HG02588 (cell line): ENCODE measurements around the gene LRRC38.
"Not testable (repeated sequence)": the region's sequence is repeated elsewhere in the genome, so short reads cannot be mapped to it uniquely, and the experiment has no call there.

Experiments used
- ATAC-seq: cut with Tn5 transposase; IDR thresholded peaks from one replicate; pipeline ENCODE4 v1.9.1; 2021; ENCODE audit warnings: mild to moderate bottlenecking, moderate library complexity; ENCODE audit not compliant: unreplicated experiment

The LRRC38 gene

DNA sequence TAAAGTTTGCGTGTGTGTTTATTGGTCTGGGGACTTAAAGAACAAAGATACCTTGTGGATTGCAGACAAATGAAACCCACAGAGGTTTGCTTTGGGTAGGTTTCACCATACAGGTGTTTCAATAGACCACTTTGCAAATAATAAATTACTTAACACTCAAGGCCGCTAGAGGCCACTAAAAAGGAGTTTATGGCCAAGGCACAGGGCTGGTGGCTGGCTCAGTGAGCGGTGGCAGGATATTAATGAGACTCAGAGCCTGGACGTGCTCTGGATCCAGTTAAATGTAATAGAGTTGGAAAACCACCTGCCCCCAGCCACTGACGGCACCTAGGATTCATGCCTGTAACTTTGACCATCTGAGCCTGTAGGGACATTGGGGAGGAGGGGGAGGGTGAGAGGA lies 44.5 kb downstream of the LRRC38 start:
- no peak for ATAC-seq

DNA sequence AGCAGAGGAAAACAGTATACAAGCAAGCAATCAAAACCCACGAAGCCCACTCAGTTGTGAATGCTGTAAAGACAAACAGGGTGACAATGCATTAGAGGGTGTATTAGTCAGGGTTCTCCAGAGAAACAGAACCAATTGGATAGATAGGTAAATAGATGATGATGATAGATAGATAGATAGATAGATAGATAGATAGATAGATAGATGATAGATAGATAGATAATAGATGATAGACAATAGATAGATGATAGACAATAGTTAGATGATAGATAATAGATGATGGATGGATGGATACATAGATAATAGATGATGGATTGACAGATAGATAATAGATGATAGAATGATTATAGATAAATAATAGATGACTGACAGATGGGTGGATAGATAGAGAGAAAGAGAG lies 48.3 kb downstream of the LRRC38 start:
- ATAC-seq, result no peak

DNA sequence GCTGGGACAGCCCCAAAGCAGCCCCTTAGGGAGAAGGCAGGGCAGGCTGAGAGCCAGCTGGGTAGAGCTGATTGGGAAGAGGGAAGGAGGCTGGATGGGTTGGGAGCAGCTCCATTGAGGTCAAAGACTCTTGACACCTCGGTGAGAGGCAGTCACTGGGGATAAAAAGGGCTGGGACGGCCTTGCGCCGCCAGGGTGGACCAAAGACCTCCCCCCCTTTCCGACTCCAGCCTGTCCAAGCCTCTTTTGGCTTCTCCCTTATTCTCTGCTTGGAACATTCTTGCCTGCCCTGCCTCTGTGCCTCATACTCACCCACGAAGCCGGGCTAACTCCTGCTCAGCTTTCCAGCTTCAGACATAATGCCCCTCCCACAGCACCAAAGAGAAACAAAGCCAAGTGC lies 51.1 kb downstream of the LRRC38 start:
- no peak for ATAC-seq

DNA sequence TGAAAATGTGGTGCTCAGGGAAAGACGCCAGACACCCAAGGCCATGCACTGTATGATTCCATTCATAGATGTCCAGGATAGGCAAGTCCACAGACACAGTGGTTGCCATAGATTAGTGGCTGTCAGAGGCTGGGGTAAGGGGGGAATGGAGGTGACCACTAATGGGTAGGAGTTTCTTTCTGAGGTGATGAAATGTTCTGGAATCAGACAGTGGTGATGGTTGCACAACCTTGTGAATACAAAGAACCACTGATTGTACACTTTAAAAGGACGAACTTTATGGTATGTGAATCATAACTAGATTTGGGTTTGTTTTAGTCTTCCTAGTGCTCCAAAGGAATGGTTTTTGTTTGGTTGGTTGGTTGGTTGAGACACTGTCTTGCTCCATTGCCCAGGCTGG lies 51.8 kb downstream of the LRRC38 start:
- no peak for ATAC-seq

DNA sequence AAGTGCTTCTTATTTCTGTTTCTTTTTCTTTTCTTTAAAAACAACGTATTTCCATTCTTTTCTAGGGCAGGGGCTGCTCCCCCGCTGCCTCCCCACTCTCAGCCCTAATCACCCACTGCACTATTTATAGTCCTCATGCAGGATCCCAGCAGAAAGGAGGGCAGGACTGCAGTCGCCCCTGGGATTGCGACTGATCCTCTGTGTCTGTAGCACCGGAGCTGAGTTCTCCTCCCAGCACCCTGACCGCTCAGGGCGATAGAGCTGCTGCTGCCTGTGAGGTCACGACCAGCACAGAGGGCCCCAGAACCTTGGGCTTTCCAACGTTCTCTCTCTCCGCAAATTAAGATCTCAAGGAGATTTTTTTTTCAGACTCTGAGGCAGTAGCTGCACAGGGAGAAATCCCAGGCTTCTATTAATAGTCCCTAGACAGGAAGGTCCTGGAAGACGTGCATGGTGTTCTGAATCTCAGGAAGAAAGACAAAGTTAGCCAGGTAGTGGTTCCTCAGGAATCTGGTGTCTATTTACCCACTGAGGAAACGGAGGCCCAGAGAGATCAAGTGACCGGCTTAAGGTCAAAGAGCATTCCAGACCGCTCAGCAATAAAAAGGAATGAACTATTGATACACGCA lies 56.8 kb downstream of the LRRC38 start:
- ATAC-seq, result no peak

DNA sequence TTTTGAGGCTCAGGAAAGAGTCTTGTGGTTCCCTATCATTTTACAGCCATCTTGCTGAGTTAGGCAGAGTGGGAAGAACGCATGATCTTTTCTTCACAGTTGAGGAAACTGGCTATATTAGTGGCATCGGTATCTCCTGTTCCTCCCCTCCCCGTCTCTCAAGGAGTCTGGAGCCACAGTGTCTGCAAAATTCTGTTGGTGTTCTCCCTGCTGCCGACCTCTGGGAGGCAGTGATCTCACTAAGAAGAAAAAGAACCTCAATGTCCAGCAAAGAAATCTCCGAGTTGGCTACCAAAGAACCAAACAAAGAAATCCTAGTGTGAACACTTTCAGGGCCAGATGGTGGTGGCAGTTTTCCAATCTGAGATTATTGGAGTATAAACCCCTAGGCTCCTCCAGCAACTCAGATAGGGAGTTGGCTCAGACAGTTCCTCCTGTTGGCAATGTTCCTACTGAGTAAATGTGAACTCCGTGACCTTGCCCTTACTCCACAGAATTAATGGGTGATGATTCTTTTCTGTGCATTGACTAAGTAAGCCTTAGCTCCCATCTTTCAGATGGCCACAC lies 62.3 kb downstream of the LRRC38 start:
- ATAC-seq, result no peak

DNA sequence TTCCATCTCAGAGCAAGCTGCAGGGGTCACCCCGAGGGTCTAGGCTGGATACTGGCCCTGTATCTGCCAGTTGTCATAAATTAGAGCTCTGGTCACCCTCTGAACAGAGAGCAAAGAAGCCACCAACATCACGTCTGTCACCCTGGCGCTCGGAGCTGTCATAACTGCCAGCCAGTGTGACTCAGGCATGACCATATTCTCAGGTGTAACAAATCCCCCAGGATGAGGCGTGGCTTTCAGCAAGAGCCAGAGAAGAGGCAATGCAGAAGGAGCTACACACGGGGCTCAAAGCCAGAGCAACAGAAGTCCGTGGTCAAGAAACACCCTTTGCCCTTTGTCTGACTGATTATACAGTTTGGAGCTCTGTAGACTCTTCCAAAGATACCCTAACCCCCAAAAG lies 63.6 kb downstream of the LRRC38 start:
- ATAC-seq, result no peak

DNA sequence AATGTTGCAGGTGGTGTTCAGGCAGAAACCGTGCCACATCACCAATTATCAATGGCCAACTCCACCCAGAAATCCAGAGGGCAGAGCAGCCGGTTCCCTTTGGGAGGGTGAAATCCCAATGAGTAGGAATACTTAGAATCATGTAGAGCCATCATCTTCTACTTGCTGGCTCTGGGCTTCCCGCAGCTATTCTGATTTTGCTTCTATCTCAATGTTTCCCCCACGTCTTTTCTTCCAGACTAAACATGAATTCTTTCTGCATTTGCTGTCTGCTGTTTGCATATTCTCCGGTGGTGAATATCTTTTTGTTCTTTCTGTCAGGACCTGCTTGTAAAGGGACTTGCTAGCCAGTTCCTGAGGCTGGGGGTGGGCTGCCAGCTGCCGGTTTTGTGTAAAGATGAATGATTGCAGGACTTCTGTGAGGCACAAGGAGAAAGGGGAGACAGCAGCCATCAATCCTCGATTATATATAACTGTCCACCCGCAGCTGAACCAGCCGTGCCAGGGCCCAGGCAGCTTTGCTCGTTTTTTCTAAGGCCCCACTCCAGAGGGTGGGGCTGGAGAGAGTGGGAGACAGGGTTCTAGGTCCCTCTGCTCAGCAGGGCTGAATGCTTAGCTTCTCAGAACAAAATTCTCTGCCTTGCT lies 70.3 kb downstream of the LRRC38 start:
- no peak for ATAC-seq

DNA sequence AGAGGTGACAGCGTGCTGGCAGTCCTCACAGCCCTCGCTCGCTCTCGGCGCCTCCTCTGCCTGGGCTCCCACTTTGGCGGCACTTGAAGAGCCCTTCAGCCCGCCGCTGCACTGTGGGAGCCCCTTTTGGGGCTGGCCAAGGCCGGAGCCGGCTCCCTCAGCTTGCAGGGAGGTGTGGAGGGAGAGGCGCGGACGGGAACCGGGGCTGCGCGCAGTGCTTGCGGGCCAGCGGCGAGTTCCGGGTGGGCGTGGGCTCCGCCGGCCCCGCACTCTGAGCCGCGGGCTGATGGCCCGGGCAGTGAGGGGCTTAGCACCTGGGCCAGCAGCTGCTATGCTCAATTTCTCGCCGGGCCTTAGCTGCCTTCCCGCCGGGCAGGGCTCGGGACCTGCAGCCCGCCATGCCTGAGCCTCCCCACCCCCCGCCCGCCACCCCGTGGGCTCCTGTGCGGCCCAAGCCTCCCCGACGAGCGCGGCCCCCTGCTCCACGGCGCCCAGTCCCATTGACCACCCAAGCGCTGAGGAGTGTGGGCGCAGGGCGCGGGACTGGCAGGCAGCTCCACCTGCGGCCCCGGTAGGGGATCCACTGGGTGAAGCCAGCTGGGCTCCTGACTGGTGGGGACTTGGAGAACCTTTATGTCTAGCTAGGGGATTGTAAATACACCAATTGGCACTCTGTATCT lies 74.6 kb downstream of the LRRC38 start:
- not testable (repeated sequence) for ATAC-seq

DNA sequence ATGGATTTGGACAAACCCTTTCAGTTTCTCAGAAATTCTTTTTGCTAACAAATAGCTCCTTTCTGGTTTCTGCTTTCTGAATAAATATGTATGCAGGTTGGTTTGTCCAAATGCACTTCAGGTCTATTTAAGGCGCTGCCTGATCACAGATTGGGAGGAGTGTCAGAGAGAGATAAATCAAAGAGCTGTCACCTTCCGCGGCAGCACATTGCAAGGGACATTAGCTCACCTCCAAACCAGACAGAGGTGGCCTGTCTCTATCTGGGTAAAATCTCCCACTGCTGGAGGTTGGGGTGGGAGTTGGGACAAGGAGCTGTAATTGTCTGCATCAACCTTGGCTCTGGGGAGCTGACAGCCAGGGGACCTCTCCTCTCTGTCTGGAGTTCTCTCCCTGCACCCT lies 78.3 kb downstream of the LRRC38 start:
- ATAC-seq, result no peak

DNA sequence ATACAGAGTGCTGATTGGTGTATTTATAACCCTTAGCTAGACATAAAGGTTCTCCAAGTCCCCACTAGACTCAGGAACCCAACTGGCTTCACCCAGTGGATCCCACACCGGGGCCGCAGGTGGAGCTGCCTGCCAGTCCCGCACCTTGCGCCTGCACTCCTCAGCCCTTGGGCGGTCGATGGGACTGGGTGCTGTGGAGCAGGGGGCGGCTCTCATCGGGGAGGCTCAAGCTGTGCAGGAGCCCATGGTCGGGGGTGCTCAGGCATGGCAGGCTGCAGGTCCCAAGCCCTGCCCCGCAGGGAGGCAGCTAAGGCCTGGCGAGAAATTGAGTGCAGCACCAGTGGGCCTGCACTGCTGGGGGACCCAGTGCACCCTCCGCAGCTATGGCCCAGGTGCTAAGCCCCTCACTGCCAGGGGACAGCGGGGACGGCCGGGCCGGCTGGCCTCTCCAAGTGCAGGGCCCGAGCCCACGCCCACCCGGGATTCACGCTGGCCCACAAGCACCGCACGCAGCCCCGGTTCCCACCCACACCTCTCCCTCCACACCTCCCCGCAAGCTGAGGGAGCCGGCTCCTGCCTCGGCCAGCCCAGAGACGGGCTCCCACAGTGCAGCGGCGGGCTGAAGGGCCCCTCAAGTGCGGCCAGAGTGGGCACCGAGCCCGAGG lies 80.0 kb downstream of the LRRC38 start:
- not testable (repeated sequence) for ATAC-seq

DNA sequence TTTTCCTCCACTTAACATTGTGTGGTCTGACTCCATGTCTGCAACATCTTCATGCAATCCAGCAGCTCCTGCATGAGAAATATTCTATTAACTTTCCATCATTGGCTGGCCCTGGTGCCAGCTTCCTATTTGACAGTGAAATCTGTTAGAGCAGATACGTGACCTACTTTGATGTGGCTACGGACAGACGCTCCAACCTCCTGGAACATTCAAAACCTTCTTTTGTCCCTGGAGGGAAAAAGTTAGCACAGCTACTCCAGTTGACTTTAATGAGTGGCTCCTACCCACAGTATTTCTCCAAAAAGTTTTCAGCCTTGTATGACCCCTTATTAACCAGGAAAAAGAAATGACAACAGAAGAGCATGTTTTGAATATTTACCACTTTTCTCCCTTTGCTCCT lies 81.6 kb downstream of the LRRC38 start:
- no peak for ATAC-seq

DNA sequence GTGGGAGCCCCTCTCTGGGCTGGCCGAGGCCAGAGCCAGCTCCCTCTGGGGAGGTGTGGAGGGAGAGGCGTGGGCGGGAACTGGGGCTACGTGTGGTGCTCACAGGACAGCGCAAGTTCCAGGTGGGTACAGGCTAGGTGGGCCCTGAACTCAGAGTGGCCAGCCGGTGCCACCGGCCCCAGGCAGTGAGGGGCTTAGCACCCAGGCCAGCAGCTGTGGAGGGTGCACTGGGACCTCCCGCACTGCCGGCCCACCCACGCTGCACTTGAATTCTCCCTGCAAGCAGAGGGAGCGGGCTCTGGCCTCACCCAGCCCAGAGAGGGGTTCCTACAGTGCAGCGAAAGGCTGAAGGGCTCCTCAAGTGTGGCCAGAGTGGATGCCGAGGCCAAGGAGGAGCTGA lies 83.3 kb downstream of the LRRC38 start:
- no peak for ATAC-seq
